LHCN-M2 (cell line): ENCODE results near the gene MYL7. TPM values are rescaled to one million over a fixed set of nuclear protein-coding genes. Genes with fewer than 3 reads are reported as not detected.

Experiments used
- DNase-seq: peaks from one replicate; pipeline ENCODE4 v3.0.0-alpha.2; 2012; ENCODE audit warnings: low read depth
- total RNA-seq: library from RNA; depleted of rRNA; stranded (reverse); fragments of >200 nt; gene quantifications from 2 replicates; pipeline ENCODE4 v1.2.3, GENCODE V29; 2014

MYL7 gene
- total RNA-seq, 1 experiment from 2014 or later: not detected

- no peak for DNase-seq
Measured at GRCh38 chr7:44150966-44151941, 10.1 kb upstream of the MYL7 start.

- peak; percentile 39 for DNase-seq
Measured at GRCh38 chr7:44150466-44150832, 9.3 kb upstream of the MYL7 start.

- DNase-seq: no peak
Measured at GRCh38 chr7:44149571-44150465, 8.7 kb upstream of the MYL7 start.

- DNase-seq: no peak
Measured at GRCh38 chr7:44148961-44149536, 7.9 kb upstream of the MYL7 start.

- DNase-seq: no peak
Measured at GRCh38 chr7:44148166-44148565, 7.0 kb upstream of the MYL7 start.

GRCh38 chr7:44147026-44147991 lies 6.2 kb upstream of the MYL7 start:
- no peak for DNase-seq

GRCh38 chr7:44145969-44146911 lies 5.1 kb upstream of the MYL7 start:
- DNase-seq: no peak

- DNase-seq: no peak
Measured at GRCh38 chr7:44145479-44145968, 4.4 kb upstream of the MYL7 start.

- no peak for DNase-seq
Measured at GRCh38 chr7:44144968-44145478, 3.9 kb upstream of the MYL7 start.

GRCh38 chr7:44144426-44144967 lies 3.4 kb upstream of the MYL7 start:
- no peak for DNase-seq

GRCh38 chr7:44143646-44144250 lies 2.6 kb upstream of the MYL7 start:
- DNase-seq: no peak

- DNase-seq: no peak
Measured at GRCh38 chr7:44142028-44142427, 896 bp upstream of the MYL7 start.

GRCh38 chr7:44140341-44140740 lies 791 bp downstream of the MYL7 start:
- DNase-seq: no peak

GRCh38 chr7:44139311-44140010 lies 1.7 kb downstream of the MYL7 start:
- DNase-seq: no peak

- DNase-seq: no peak
Measured at GRCh38 chr7:44138698-44139097, 2.4 kb downstream of the MYL7 start.

- no peak for DNase-seq
Measured at GRCh38 chr7:44136731-44137130, 4.4 kb downstream of the MYL7 start.

- no peak for DNase-seq
Measured at GRCh38 chr7:44134943-44135628, 6.0 kb downstream of the MYL7 start.
